PFSK-1 (cell line): ENCODE measurements around the gene KRTAP21-1.

Experiments used
- POLR2AphosphoS5 ChIP-seq: IDR thresholded peaks from 2 replicates; pipeline ENCODE4 v1.6.1; 2012; ENCODE audit warnings: low read depth, mild to moderate bottlenecking, control low read depth, low read length, moderate library complexity
- SIN3A ChIP-seq: IDR thresholded peaks from 2 replicates; pipeline ENCODE4 v1.6.1; 2012; ENCODE audit warnings: mild to moderate bottlenecking, low read length, moderate library complexity, borderline replicate concordance; ENCODE audit not compliant: insufficient read depth

DNA sequence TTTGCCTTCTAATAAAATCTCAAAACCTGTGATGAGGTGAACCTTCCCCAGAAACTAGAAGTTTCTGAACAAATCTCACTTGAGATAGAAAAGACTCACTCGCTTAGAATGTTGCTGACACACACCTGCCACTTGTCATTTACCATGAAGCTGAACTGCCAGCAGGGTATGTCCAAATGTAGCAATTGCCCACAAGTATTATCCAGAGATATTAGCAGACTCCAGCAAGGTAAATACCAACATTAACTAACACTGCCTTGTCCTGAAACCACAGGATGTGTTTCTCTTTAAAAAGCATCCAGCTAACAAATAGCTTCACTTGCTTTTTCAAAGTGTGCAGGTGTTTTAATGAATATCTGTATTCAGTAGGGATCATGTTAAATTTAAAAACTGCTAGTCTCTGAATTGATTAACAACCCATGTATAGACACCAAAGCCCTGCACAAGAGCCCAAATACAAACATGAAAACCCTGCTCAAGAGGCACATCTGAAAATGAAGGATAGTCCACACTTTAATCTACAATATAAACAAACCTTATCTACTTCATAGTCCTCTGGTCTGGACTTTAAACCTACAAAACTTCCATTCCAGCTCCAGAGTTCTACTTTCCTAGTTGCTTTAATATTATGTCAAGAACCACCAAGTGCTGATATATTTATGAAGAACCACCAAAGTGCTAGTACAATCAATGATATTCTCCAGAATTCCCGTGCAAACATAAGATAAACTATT lies 38.5 kb upstream of the KRTAP21-1 start:
- TF ChIP-seq POLR2AphosphoS5 (no peak), SIN3A (no peak)
